ENCODE results near the gene CSHL1. TPM values are rescaled to one million over a fixed set of nuclear protein-coding genes. Genes with fewer than 3 reads are reported as not detected.
"Not testable (repeated sequence)": the region's sequence is repeated elsewhere in the genome, so short reads cannot be mapped to it uniquely, and the experiment has no call there.

Gene CSHL1
- total RNA-seq, 4 donors from 2014 or later: not detected

DNA sequence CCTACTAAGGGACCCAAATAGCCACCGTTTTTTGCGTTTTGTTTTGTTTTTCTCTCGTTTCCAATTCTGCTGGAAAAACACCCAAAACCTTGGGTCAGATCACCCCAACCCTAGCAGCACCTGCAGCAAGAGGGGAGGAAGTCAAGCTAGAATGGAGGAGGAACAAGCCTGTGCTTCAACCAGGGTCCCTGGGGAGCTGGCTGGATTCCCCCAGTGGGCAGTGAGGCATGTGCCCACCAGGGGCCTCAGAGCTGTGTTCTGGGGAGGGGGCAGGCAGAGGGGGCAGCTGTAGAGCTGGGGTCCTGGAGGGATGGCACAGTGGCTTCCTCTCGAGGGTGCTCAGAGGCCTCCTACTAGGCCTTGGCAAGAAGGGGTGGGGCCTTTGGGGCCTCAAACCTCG, 14.6 kb upstream of the CSHL1 start:
- no peak overlapping the region for H3K27ac ChIP-seq
- TF ChIP-seq, protein P1, sequence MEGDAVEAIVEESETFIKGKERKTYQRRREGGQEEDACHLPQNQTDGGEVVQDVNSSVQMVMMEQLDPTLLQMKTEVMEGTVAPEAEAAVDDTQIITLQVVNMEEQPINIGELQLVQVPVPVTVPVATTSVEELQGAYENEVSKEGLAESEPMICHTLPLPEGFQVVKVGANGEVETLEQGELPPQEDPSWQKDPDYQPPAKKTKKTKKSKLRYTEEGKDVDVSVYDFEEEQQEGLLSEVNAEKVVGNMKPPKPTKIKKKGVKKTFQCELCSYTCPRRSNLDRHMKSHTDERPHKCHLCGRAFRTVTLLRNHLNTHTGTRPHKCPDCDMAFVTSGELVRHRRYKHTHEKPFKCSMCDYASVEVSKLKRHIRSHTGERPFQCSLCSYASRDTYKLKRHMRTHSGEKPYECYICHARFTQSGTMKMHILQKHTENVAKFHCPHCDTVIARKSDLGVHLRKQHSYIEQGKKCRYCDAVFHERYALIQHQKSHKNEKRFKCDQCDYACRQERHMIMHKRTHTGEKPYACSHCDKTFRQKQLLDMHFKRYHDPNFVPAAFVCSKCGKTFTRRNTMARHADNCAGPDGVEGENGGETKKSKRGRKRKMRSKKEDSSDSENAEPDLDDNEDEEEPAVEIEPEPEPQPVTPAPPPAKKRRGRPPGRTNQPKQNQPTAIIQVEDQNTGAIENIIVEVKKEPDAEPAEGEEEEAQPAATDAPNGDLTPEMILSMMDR (IDR thresholded peaks at IDR 0.05): no peak
- TF ChIP-seq POLR2A (IDR thresholded peaks at IDR 0.05): no peak
- no peaks in the 10 kb centered on the region for H3K36me3 ChIP-seq
- intact Hi-C loops (cut with DNase I): no loop called here
- H3K9me3 ChIP-seq: no peaks in the 10 kb centered on the region
- no peaks in the 10 kb centered on the region for H3K27me3 ChIP-seq
- H3K4me1 ChIP-seq: peaks cover 0 to under 1% of the 10 kb centered on the region in 2 donors
- H3K4me3 ChIP-seq (replicated peaks in 1 of 3): no peak overlapping the region
- WGBS, 2 donors: 75 to 79% methylated on average over 5 of the region's 5 CpGs
- DNase-seq: no peak

DNA sequence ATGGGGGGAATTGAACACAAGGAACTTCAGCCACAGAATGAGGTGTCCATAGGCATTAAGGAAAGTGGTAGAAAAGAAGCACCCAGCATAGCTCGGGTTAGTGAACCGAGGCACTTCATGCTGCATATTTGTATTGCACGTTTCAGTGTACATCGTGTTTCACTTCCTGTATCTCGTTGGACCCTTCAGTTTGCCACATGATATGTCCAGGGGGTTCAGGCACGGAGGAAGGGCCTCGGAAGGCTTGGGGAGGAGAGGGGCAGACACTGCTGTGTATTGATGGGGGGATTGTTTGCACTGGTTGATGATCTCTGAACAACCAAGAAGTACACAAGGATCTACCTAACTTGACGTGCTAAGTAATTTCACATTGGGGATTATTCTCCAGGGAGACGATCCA, 11.3 kb upstream of the CSHL1 start:
- intact Hi-C loops (cut with DNase I); H3K27me3 ChIP-seq; H3K36me3 ChIP-seq; DNase-seq; H3K9me3 ChIP-seq; H3K4me3 ChIP-seq (replicated peaks in 1 of 3); H3K4me1 ChIP-seq; H3K27ac ChIP-seq: not testable (repeated sequence)
- WGBS, 2 donors: 51 to 56% methylated on average over 9 of the region's 9 CpGs

DNA sequence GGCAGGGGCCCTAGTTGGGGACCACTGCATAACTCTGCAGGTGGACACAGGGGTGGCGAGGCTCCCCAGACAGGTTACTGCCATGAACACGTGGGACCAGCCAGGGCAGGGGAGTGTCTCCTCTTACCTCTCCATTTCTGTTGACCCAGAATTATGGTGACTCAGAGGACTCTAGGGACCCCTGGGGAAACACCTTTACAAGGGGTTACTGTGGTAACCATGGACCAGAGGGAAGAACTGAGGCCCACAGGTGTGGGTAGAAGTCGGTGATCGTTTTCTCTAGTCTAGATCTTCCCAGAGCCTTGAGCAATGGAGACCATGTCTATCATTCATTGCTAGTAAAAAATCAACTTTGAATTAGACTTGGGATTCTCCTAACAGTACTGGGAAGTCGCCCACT, 9.7 kb upstream of the CSHL1 start:
- H3K4me1 ChIP-seq; H3K4me3 ChIP-seq (replicated peaks in 1 of 3); H3K27me3 ChIP-seq; intact Hi-C loops (cut with DNase I); H3K9me3 ChIP-seq; H3K27ac ChIP-seq; H3K36me3 ChIP-seq; DNase-seq: not testable (repeated sequence)
- WGBS, 2 donors: 94 to 95% methylated on average over 4 to 5 of the region's 5 CpGs

DNA sequence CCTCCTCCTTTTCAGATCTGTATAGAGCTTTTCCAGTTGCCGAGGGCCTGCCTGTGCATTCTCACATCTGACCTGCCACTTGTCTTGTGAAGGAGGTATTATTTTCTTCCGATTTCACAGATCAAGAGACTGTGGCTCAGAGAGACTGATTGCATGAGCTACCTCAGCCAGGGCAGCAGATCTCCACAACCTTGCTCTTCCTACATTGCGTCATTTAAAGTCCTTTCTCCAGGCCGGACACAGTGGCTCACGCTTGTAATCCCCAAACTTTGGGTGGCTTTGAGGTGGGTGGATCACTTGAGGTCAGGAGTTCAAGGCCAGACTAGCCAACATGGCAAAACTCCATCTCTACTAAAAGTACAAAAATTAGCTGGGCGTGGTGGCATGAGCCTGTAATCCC, 9.0 kb upstream of the CSHL1 start:
- H3K27me3 ChIP-seq; H3K9me3 ChIP-seq; H3K4me1 ChIP-seq; H3K36me3 ChIP-seq; H3K4me3 ChIP-seq (replicated peaks in 1 of 3); H3K27ac ChIP-seq; intact Hi-C loops (cut with DNase I); DNase-seq: not testable (repeated sequence)
- WGBS, 2 donors: 88 to 90% methylated on average over 6 of the region's 6 CpGs

DNA sequence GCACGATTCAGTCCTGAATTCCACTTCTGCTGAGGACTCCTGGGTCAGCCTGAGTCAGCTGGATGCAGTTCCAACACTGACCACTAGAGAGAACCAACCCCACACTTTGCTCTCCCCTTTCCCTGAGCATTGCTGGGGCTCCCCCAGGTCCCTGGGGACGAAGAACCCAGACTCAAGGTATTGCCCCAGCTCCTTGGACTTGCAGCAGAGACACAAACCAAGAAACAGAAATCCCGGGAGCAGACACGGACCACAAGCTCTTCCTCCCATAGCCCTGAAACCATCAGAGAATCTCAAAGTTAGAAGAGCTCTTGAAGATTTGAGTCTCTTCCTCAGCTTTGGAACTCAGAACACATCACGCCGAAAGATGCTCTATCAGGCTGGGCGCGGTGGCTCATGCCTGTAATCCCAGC, 8.3 kb upstream of the CSHL1 start:
- intact Hi-C loops (cut with DNase I): loop anchor here (5.0 kb wide), 1 partner anchor 108 kb away; no protein-coding TSS in a partner anchor
- peak; percentile 51 to 54 for DNase-seq
- H3K4me1 ChIP-seq: no peaks in the 10 kb centered on the region
- no peaks in the 10 kb centered on the region for H3K27me3 ChIP-seq
- no peaks in the 10 kb centered on the region for H3K9me3 ChIP-seq
- TF ChIP-seq POLR2A (IDR thresholded peaks at IDR 0.05): no peak
- TF ChIP-seq, protein P1 (IDR thresholded peaks at IDR 0.05): peak; percentile 90 to 96 (median 94)
- no peaks in the 10 kb centered on the region for H3K36me3 ChIP-seq
- no peak overlapping the region for H3K27ac ChIP-seq
- no peak overlapping the region for H3K4me3 ChIP-seq (replicated peaks in 1 of 3)
- WGBS, 2 donors: 39 to 45% methylated on average over 8 of the region's 8 CpGs

DNA sequence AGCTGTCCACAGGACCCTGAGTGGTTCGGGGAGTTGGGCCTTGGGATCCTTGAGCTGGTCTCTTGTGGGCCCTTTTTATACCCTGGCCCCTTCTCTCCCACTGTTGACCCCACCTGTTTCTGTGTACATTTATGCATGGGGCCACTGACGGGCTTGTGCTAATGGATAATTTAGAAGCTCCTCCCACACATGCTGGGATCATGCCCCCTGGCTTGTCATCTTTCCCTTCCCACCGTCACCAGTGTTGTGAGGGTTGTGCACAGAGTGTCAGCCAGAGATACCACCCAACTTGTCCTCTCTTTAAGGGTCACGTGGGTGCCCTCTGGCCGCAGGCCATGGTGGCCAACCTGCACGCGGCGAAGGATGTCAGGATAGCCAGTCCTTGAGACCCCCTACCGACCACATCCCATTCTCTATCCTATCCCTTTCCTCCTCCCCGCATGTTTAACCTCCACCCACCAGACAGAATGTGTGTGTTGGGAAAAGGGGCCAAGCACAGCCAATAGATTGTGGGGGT, 7.8 kb upstream of the CSHL1 start, which contains the start of gene GH1:
TSS of gene GH1 (minus strand) at position 51 of the 517 bp plus-strand sequence. CDS start 63 bp downstream, outside the sequence.
- intact Hi-C loops (cut with DNase I): loop anchor here (5.0 kb wide), 1 partner anchor 108 kb away; no protein-coding TSS in a partner anchor
- not testable (repeated sequence) for H3K27me3 ChIP-seq; DNase-seq; H3K27ac ChIP-seq; H3K9me3 ChIP-seq; H3K4me3 ChIP-seq (replicated peaks in 1 of 3); H3K4me1 ChIP-seq; H3K36me3 ChIP-seq
- 56 to 60% methylated on average over 10 of the region's 10 CpGs for WGBS, 2 donors

DNA sequence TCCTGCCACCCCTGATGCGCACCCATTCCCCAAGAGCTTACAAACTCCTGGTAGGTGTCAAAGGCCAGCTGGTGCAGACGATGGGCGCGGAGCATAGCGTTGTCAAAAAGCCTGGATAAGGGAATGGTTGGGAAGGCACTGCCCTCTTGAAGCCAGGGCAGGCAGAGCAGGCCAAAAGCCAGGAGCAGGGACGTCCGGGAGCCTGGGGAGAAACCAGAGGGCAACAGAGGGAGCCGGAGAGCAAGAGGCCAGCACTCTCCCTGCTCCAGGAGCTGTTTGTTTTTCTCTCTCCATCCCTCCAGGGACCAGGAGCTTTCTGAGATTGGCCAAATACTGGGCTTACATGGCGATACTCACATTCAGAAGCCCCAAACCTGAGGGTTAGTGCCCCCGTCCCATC, 7.2 kb upstream of the CSHL1 start:
- intact Hi-C loops (cut with DNase I): loop anchor here (5.0 kb wide), 1 partner anchor 109 kb away; no protein-coding TSS in a partner anchor
- H3K4me3 ChIP-seq (replicated peaks in 1 of 3): no peak overlapping the region
- no peaks in the 10 kb centered on the region for H3K9me3 ChIP-seq
- 71 to 77% methylated on average over 10 of the region's 10 CpGs for WGBS, 2 donors
- H3K27ac ChIP-seq: no peak overlapping the region
- no peaks in the 10 kb centered on the region for H3K36me3 ChIP-seq
- DNase-seq: no peak
- TF ChIP-seq, protein P1 (IDR thresholded peaks at IDR 0.05): no peak
- no peak for TF ChIP-seq POLR2A (IDR thresholded peaks at IDR 0.05)
- H3K27me3 ChIP-seq: no peaks in the 10 kb centered on the region
- no peaks in the 10 kb centered on the region for H3K4me1 ChIP-seq

Data from thyroid gland (tissue), 4 donors.